ENCODE measurements around the gene GAL. TPM values are rescaled to one million over a fixed set of nuclear protein-coding genes. Genes with fewer than 3 reads are reported as not detected.

GAL gene
- total and polyA plus RNA-seq, 2 experiments from 2014 or later: 0.97 to 24.7 TPM

GRCh38 chr11:68714060-68714856 lies 29.9 kb downstream of the GAL start:
- no peak for TF ChIP-seq EZH2phosphoT487 (IDR thresholded peaks at IDR 0.05; ENCODE audit: insufficient read depth, low read depth)
- no peak for TF ChIP-seq EZH2 (IDR thresholded peaks at IDR 0.05; ENCODE audit: insufficient read depth, poor library complexity, severe bottlenecking)
- no peaks in the 10 kb centered on the region for H3K9me2 ChIP-seq (ENCODE audit: insufficient read depth)
- in situ Hi-C loops (cut with MboI): no loop called here
- no peak overlapping the region for H3K9ac ChIP-seq
- WGBS, 2 experiments (ENCODE audit: low coverage in 1 of 2, low lambda C conversion rate in 2 of 2, missing lambda C conversion rate in 2 of 2): 56 to 59% methylated on average over 23 of the region's 23 CpGs
- no peak for DNase-seq
- H3K27ac ChIP-seq: no peak overlapping the region
- H3K4me3 ChIP-seq: no peak overlapping the region
- no peak overlapping the region for H2AFZ ChIP-seq
- H3K36me3 ChIP-seq (ENCODE audit: low read depth): no peaks in the 10 kb centered on the region
- no peaks in the 10 kb centered on the region for H3K79me2 ChIP-seq (ENCODE audit: insufficient read depth)
- H3K9me3 ChIP-seq (ENCODE audit: low read depth): no peaks in the 10 kb centered on the region
- peaks cover 56% of the 10 kb centered on the region for H3K27me3 ChIP-seq (replicated peaks; ENCODE audit: insufficient read depth)
- H3K4me1 ChIP-seq (ENCODE audit: insufficient read depth): no peaks in the 10 kb centered on the region
- no peaks in the 10 kb centered on the region for H3F3A ChIP-seq (ENCODE audit: insufficient read depth)
- H4K20me1 ChIP-seq (ENCODE audit: insufficient read depth): no peaks in the 10 kb centered on the region
- H3K4me2 ChIP-seq (ENCODE audit: unreplicated experiment): no peak overlapping the region

GRCh38 chr11:68715456-68716122 lies 31.2 kb downstream of the GAL start:
- DNase-seq: no peak
- H3F3A ChIP-seq (ENCODE audit: insufficient read depth): no peaks in the 10 kb centered on the region
- H3K27me3 ChIP-seq (replicated peaks; ENCODE audit: insufficient read depth): peaks cover 57% of the 10 kb centered on the region
- H3K79me2 ChIP-seq (ENCODE audit: insufficient read depth): no peaks in the 10 kb centered on the region
- H3K4me2 ChIP-seq (ENCODE audit: unreplicated experiment): no peak overlapping the region
- H3K27ac ChIP-seq: no peak overlapping the region
- no peak overlapping the region for H2AFZ ChIP-seq
- H3K9me3 ChIP-seq (ENCODE audit: low read depth): no peaks in the 10 kb centered on the region
- H3K36me3 ChIP-seq (ENCODE audit: low read depth): no peaks in the 10 kb centered on the region
- H3K4me1 ChIP-seq (ENCODE audit: insufficient read depth): no peaks in the 10 kb centered on the region
- no peak overlapping the region for H3K4me3 ChIP-seq
- no peaks in the 10 kb centered on the region for H3K9me2 ChIP-seq (ENCODE audit: insufficient read depth)
- in situ Hi-C loops (cut with MboI): no loop called here
- TF ChIP-seq EZH2 (IDR thresholded peaks at IDR 0.05; ENCODE audit: insufficient read depth, poor library complexity, severe bottlenecking): no peak
- no peak for TF ChIP-seq EZH2phosphoT487 (IDR thresholded peaks at IDR 0.05; ENCODE audit: insufficient read depth, low read depth)
- no peaks in the 10 kb centered on the region for H4K20me1 ChIP-seq (ENCODE audit: insufficient read depth)
- 56% methylated on average over 11 of the region's 11 CpGs for WGBS, 2 experiments (ENCODE audit: low coverage in 1 of 2, low lambda C conversion rate in 2 of 2, missing lambda C conversion rate in 2 of 2)
- no peak overlapping the region for H3K9ac ChIP-seq

- H2AFZ ChIP-seq: no peak overlapping the region
- no peaks in the 10 kb centered on the region for H3K9me3 ChIP-seq (ENCODE audit: low read depth)
- TF ChIP-seq EZH2 (IDR thresholded peaks at IDR 0.05; ENCODE audit: insufficient read depth, poor library complexity, severe bottlenecking) (no peak), EZH2phosphoT487 (IDR thresholded peaks at IDR 0.05; ENCODE audit: insufficient read depth, low read depth) (no peak)
- WGBS, 2 experiments (ENCODE audit: low coverage in 1 of 2, low lambda C conversion rate in 2 of 2, missing lambda C conversion rate in 2 of 2): 53% methylated on average over 2 of the region's 2 CpGs
- no peaks in the 10 kb centered on the region for H3K9me2 ChIP-seq (ENCODE audit: insufficient read depth)
- H4K20me1 ChIP-seq (ENCODE audit: insufficient read depth): no peaks in the 10 kb centered on the region
- H3K27ac ChIP-seq: no peak overlapping the region
- no peaks in the 10 kb centered on the region for H3K79me2 ChIP-seq (ENCODE audit: insufficient read depth)
- H3K9ac ChIP-seq: no peak overlapping the region
- no peak overlapping the region for H3K4me2 ChIP-seq (ENCODE audit: unreplicated experiment)
- DNase-seq: no peak
- H3K36me3 ChIP-seq (ENCODE audit: low read depth): no peaks in the 10 kb centered on the region
- peaks cover 52% of the 10 kb centered on the region for H3K27me3 ChIP-seq (replicated peaks; ENCODE audit: insufficient read depth)
- H3F3A ChIP-seq (ENCODE audit: insufficient read depth): no peaks in the 10 kb centered on the region
- in situ Hi-C loops (cut with MboI): no loop called here
- H3K4me1 ChIP-seq (ENCODE audit: insufficient read depth): no peaks in the 10 kb centered on the region
- H3K4me3 ChIP-seq: no peak overlapping the region
Observed at GRCh38 chr11:68721075-68721474, 36.7 kb downstream of the GAL start.

GRCh38 chr11:68722143-68722542 lies 37.8 kb downstream of the GAL start:
- Histone ChIP-seq H2AFZ (no peak overlapping the region), H3K4me3 (no peak overlapping the region), H3K9ac (no peak overlapping the region), H3K27me3 (replicated peaks; ENCODE audit: insufficient read depth) (peaks cover 53% of the 10 kb centered on the region), H3K9me3 (ENCODE audit: low read depth) (no peaks in the 10 kb centered on the region), H4K20me1 (ENCODE audit: insufficient read depth) (no peaks in the 10 kb centered on the region), H3F3A (ENCODE audit: insufficient read depth) (no peaks in the 10 kb centered on the region), H3K4me1 (ENCODE audit: insufficient read depth) (no peaks in the 10 kb centered on the region), H3K79me2 (ENCODE audit: insufficient read depth) (no peaks in the 10 kb centered on the region), H3K36me3 (ENCODE audit: low read depth) (no peaks in the 10 kb centered on the region), H3K9me2 (ENCODE audit: insufficient read depth) (no peaks in the 10 kb centered on the region), H3K27ac (no peak overlapping the region), H3K4me2 (ENCODE audit: unreplicated experiment) (no peak overlapping the region)
- WGBS, 2 experiments (ENCODE audit: low coverage in 1 of 2, low lambda C conversion rate in 2 of 2, missing lambda C conversion rate in 2 of 2): 79 to 83% methylated on average over 1 of the region's 1 CpG
- in situ Hi-C loops (cut with MboI): no loop called here
- no peak for DNase-seq
- TF ChIP-seq EZH2 (IDR thresholded peaks at IDR 0.05; ENCODE audit: insufficient read depth, poor library complexity, severe bottlenecking): no peak
